HUES6 (cell line): ENCODE results near the gene GPR162.
A peak's percentile ranks its signal among the peaks of the same experiment; 100 is the strongest.
"Not testable (repeated sequence)": the region's sequence is repeated elsewhere in the genome, so short reads cannot be mapped to it uniquely, and the experiment has no call there.

Source experiments
- H3K27ac ChIP-seq: 2 replicates; pipeline ENCODE4 v1.7.0; 2013; ENCODE audit warnings: low read depth, mild to moderate bottlenecking, low read length, inconsistent platforms
- H3K27me3 ChIP-seq: 2 replicates; pipeline ENCODE4 v1.6.1; 2013; ENCODE audit warnings: low read length; ENCODE audit not compliant: control insufficient read depth, insufficient read depth
- H3K36me3 ChIP-seq: 2 replicates; pipeline ENCODE4 v1.6.1; 2013; ENCODE audit warnings: low read length; ENCODE audit not compliant: control insufficient read depth, insufficient read depth
- H3K4me1 ChIP-seq: 2 replicates; pipeline ENCODE4 v1.6.1; 2013; ENCODE audit warnings: low read length; ENCODE audit not compliant: control insufficient read depth, insufficient read depth
- H3K4me3 ChIP-seq: 2 replicates; pipeline ENCODE4 v1.5.1; 2013; ENCODE audit warnings: low read depth, low read length
- H3K9ac ChIP-seq: one replicate; pipeline ENCODE4 v1.6.1; 2013; ENCODE audit warnings: mild to moderate bottlenecking, low read length
- H3K9me3 ChIP-seq: 2 replicates; pipeline ENCODE4 v1.6.1; 2013; ENCODE audit warnings: low read depth, low read length; ENCODE audit not compliant: control insufficient read depth, insufficient read depth

The GPR162 gene

DNA sequence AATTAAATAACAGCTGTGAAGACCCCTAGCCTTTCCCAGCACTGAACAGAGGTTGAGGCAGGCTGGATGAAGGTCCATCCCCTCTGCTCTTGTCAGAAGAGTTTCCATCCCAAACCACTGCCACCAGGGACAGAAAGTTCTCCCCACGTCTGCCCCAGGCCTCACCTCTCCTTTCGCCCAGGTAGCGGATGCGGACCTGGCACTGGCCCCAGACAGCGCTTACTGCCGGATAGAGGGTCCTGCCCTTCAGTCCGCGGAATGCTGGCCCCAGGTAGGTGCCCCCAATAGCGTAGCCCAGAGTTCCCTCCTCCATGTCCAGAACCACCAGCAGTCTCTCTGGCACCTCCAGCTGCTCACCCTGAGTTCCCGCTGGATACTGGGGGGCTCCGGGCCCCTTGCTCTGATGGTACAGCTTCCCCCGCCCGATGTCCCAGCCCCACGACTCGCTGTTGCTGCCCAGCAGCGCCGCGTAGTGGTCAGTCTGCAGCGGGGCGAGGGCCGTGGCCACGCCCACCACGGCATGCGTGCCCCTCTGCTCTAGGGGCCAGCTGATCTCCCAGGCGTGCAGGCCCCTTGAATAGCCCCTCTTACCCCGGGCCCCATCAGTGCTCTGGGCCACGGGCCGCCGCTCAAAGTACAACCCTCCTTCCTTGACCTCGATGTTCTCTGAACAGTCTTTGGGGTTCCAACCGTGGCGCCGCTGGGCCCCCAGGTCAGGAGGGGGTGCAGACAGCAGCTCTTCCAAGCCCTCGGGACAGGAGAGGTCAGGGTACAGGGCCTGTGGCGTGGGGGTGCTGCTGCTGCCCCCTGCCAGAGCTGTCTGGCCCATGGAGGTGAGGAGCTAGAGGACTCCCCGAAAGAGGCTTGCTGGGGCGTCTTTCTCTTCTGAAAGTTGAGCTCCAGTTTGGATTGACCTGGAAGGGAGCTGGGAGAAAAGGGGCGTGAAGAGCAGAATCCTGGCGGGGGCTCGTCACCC lies 50.7 kb downstream of the GPR162 start:
- H3K27ac ChIP-seq = peak overlapping the region; percentile 68; the same call in 1 of the 2 replicates
- H3K4me3 ChIP-seq = peak overlapping the region; percentile 98
- peaks cover 38% of the 10 kb centered on the region for H3K36me3 ChIP-seq
- no peaks in the 10 kb centered on the region for H3K9me3 ChIP-seq
- H3K4me1 ChIP-seq = peaks cover 32% of the 10 kb centered on the region
- no peaks in the 10 kb centered on the region for H3K27me3 ChIP-seq
- H3K9ac ChIP-seq = peak overlapping the region; percentile 93

DNA sequence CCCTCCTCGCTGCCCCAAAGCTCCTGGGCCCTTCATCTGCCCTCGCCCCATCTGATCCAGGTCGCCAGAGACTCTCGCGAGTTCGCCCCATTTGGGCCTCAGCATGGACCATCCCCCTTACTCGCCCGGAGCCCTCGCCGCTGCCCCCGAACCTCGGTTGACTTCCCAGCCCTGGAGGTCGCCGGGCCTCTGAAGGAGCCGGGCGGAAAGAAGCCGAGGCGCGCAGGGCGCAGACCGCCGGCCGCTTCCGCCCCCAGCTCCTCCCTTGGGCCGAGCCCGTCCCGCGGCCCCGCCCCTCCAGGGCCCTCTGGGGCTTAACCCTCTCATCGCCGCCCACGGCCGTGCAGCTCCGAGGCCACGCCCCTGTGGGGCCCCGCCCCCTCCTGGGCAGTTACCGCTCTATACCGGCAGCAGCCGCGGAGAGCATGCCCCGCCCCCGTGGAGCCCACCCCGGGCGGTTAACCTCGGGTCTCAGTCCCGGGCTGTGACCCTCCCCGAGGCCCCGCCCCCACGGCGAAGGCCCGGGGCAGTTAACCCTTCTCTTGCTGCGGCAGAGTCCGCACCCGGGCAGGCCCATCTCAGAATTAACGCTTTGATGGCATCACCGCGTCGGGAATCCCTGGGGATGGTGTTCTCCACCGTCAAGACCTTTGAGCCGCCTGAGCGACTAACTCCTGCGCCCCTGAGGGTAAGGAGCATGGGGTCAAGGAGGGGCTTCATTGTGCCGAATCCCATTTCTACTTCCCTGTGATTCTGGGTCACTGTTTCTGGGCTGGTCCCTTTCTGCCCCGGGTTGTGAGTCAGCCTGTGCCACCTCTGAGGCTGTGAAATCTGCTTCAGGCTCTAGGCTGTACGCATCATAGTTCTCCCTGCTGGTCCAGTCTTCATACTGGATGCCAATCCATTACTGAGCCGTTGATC lies 51.7 kb downstream of the GPR162 start, which contains the start of gene SPSB2:
Gene SPSB2 (minus strand): TSS at position 210 of the 921 bp plus-strand sequence. CDS start 402 bp downstream, outside the sequence.
- Histone ChIP-seq H3K27me3 (no peaks in the 10 kb centered on the region), H3K9ac (peak within 1 kb of the TSS; percentile 93), H3K4me3 (peak within 1 kb of the TSS; percentile 98), H3K36me3 (peaks cover 39% of the 10 kb centered on the region), H3K9me3 (no peaks in the 10 kb centered on the region), H3K4me1 (peaks cover 31% of the 10 kb centered on the region), H3K27ac (peak within 1 kb of the TSS; percentile 68; the same call in 1 of the 2 replicates)

DNA sequence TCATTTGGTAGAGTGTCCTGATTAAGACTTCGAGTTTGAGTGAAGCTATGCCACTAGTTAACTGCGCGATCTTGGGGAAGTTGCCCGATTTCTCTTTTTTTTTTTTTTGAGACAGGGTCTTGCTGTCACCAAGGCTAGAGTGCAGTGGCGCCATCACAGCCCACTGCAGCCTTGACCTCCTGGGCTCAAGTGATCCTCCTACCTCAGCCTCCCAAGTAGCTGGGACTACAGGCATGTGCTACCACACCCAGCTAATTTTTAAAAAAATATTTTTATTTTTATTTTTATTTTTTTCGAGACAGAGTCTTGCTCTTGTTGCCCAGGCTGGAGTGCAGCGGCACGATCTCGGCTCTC lies 52.4 kb downstream of the GPR162 start:
- Histone ChIP-seq H3K27ac (peak overlapping the region; percentile 52; the same call in 1 of the 2 replicates), H3K4me3 (peak overlapping the region; percentile 70), H3K9ac (peak overlapping the region; percentile 73), H3K4me1 (peaks cover 25% of the 10 kb centered on the region), H3K36me3 (peaks cover 36% of the 10 kb centered on the region)
- not testable (repeated sequence) for H3K9me3 ChIP-seq, H3K27me3 ChIP-seq
